PC-9 (cell line): ENCODE results near the gene FAM163A. TPM values are rescaled to one million over a fixed set of nuclear protein-coding genes. Genes with fewer than 3 reads are reported as not detected.
"Not testable (repeated sequence)": the region's sequence is repeated elsewhere in the genome, so short reads cannot be mapped to it uniquely, and the experiment has no call there.

Experiments
- BruUV-seq: library from RNA; stranded (reverse); fragments of 400-500 nt; replicated peaks from 2 replicates; lab custom pipeline; 2021; lab: Mats Ljungman, UMichigan
- CTCF ChIA-PET: fragments of 300-600 bp; sonication (Branson Sonifier 250); formaldehyde crosslinking; loops from one replicate; lab custom pipeline; 2022; ENCODE audit warnings: antibody characterized with exemption; lab: Charles Lee
- POLR2A ChIA-PET: fragments of 300-600 bp; sonication (Branson Sonifier 250); formaldehyde crosslinking; loops from one replicate; lab custom pipeline; 2022; ENCODE audit warnings: antibody characterized with exemption; ENCODE audit not compliant: unreplicated experiment; lab: Charles Lee
- DNase-seq, 2 experiments: peaks; one replicate each; pipeline versions ENCODE4 v3.0.0 to v3.0.0-alpha.2; 2015 to 2022; ENCODE audit warnings: mixed read lengths in 1 of 2
- H2AFZ ChIP-seq: fragments of 200-600 bp; sonication (generic); 2 replicates; pipeline ENCODE4 v1.8.1; 2017; ENCODE audit warnings: antibody characterized with exemption
- H3F3A ChIP-seq: fragments of 200-600 bp; sonication (generic); 2 replicates; pipeline ENCODE4 v1.8.1; 2017; ENCODE audit warnings: antibody characterized with exemption, mild to moderate bottlenecking, low read depth; ENCODE audit not compliant: insufficient read depth
- H3K27ac ChIP-seq: fragments of 200-600 bp; sonication (generic); 2 replicates; pipeline ENCODE4 v1.6.1; 2016; ENCODE audit warnings: mixed run types
- H3K27me3 ChIP-seq: fragments of 200-600 bp; sonication (generic); 2 replicates; pipeline ENCODE4 v1.6.1; 2016; ENCODE audit warnings: low read depth, mixed run types; ENCODE audit not compliant: insufficient read depth
- H3K36me3 ChIP-seq: fragments of 200-600 bp; sonication (generic); 2 replicates; pipeline ENCODE4 v1.6.1; 2016; ENCODE audit warnings: low read depth, mixed run types
- H3K4me1 ChIP-seq: fragments of 200-600 bp; sonication (generic); replicated peaks from 2 replicates; pipeline ENCODE4 v1.6.1; 2016; ENCODE audit warnings: mixed run types; ENCODE audit not compliant: insufficient read depth
- H3K4me2 ChIP-seq: fragments of 200-600 bp; sonication (generic); 2 replicates; pipeline ENCODE4 v1.6.1; 2017; ENCODE audit warnings: mixed run types
- H3K4me3 ChIP-seq: fragments of 200-600 bp; sonication (generic); 2 replicates; pipeline ENCODE4 v1.6.1; 2016; ENCODE audit warnings: mixed run types
- H3K79me2 ChIP-seq: fragments of 200-600 bp; sonication (generic); 2 replicates; pipeline ENCODE4 v1.6.1; 2017; ENCODE audit warnings: low read depth, mixed run types
- H3K9me2 ChIP-seq: fragments of 200-600 bp; sonication (generic); 2 replicates; pipeline ENCODE4 v1.8.1; 2017; ENCODE audit warnings: mild to moderate bottlenecking; ENCODE audit not compliant: insufficient read depth
- H3K9me3 ChIP-seq: fragments of 200-600 bp; sonication (generic); 2 replicates; pipeline ENCODE4 v1.8.1; 2016; ENCODE audit warnings: low read depth; ENCODE audit not compliant: insufficient read depth
- H4K20me1 ChIP-seq: fragments of 200-600 bp; sonication (generic); 2 replicates; pipeline ENCODE4 v1.8.1; 2017; ENCODE audit not compliant: insufficient read depth
- EZH2 ChIP-seq: fragments of 200-600 bp; sonication (generic); IDR thresholded peaks from 2 replicates; pipeline ENCODE4 v1.8.0; 2017; ENCODE audit warnings: antibody characterized with exemption, low read depth
- intact Hi-C: fragments of 100-400 bp; cut with micrococcal nuclease; formaldehyde crosslinking; loops from one replicate; pipeline ENCODE4 v1.10.0; 2022; ENCODE audit not compliant: unreplicated experiment
- total RNA-seq: library from RNA; stranded (reverse); gene quantifications from 2 replicates; pipeline ENCODE4 v1.2.3, GENCODE V29; 2021
- TF ChIP-seq, protein P1 (sequence below): fragments of 200-600 bp; sonication (generic); conservative IDR thresholded peaks from 2 replicates; pipeline ENCODE4 v1.6.1; 2017; ENCODE audit warnings: mixed run types, antibody characterized with exemption, mild to moderate bottlenecking, moderate library complexity

The FAM163A gene
- total RNA-seq, 1 experiment from 2014 or later, result not detected

DNA sequence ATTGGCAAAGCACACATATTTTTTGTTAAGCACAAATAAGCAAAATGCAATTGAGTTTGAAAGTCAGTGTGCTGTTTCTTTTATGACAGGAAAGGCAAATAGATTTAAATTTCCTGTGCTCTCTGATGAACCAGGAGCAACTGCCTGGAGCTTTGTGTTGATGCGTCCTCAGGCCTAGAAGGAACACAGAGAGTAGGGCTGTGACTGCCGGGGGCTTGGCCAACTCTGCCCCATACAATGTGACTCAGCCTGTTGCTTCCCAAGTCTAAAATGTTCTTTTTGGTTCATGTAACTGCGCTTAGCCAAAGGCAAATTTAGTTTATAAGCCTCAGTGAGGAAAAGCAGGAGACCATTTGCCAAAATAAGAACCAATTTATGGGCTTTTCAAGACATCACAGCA lies 97.0 kb downstream of the FAM163A start:
- Histone ChIP-seq H3K27ac (no peak overlapping the region), H3K36me3 (peaks cover 18% of the 10 kb centered on the region), H3F3A (no peaks in the 10 kb centered on the region), H3K4me3 (no peak overlapping the region), H3K4me1 (no peaks in the 10 kb centered on the region), H4K20me1 (peaks cover 3% of the 10 kb centered on the region; the same call in 1 of the 2 replicates), H2AFZ (no peak overlapping the region), H3K9me3 (no peaks in the 10 kb centered on the region), H3K27me3 (no peaks in the 10 kb centered on the region), H3K9me2 (no peaks in the 10 kb centered on the region), H3K79me2 (no peaks in the 10 kb centered on the region), H3K4me2 (no peak overlapping the region)
- CTCF ChIA-PET, result interaction anchor here (0.5 kb wide), 1 partner anchor 25 kb away, joined by 6 read pairs; no protein-coding TSS in a partner anchor
- DNase-seq, result no peak
- BruUV-seq, result no TSS peak
- POLR2A ChIA-PET, result no interaction called here
- TF ChIP-seq EZH2, result no peak
- TF ChIP-seq, protein P1, sequence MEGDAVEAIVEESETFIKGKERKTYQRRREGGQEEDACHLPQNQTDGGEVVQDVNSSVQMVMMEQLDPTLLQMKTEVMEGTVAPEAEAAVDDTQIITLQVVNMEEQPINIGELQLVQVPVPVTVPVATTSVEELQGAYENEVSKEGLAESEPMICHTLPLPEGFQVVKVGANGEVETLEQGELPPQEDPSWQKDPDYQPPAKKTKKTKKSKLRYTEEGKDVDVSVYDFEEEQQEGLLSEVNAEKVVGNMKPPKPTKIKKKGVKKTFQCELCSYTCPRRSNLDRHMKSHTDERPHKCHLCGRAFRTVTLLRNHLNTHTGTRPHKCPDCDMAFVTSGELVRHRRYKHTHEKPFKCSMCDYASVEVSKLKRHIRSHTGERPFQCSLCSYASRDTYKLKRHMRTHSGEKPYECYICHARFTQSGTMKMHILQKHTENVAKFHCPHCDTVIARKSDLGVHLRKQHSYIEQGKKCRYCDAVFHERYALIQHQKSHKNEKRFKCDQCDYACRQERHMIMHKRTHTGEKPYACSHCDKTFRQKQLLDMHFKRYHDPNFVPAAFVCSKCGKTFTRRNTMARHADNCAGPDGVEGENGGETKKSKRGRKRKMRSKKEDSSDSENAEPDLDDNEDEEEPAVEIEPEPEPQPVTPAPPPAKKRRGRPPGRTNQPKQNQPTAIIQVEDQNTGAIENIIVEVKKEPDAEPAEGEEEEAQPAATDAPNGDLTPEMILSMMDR, result no peak
- intact Hi-C loops, result no loop called here

DNA sequence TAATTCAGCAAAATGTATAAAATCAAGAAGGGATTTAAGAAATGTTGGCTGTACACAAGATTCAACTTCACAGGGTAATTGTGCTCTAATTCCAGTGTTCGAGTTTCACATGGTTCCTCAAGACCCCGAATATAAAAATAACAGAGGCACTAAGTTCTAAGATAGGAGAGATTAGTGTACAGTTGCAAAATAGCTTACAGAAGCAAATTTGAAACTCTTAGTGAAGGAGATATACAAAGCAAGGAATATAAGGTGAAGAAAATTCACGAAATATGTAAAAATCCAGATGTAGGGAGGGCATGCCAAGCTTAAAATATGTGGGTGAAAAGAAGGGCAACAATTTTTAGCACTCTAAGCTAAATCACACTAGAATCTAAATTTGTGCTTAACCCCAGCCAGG lies 105.1 kb downstream of the FAM163A start:
- intact Hi-C loops, result no loop called here
- Histone ChIP-seq H3F3A (no peaks in the 10 kb centered on the region), H2AFZ (no peak overlapping the region), H3K9me2 (no peaks in the 10 kb centered on the region), H3K4me3 (no peak overlapping the region), H3K4me1 (no peaks in the 10 kb centered on the region), H4K20me1 (peaks cover 3% of the 10 kb centered on the region; the same call in 1 of the 2 replicates), H3K27me3 (no peaks in the 10 kb centered on the region), H3K79me2 (no peaks in the 10 kb centered on the region), H3K36me3 (peaks cover 36% of the 10 kb centered on the region), H3K27ac (no peak overlapping the region), H3K9me3 (no peaks in the 10 kb centered on the region), H3K4me2 (no peak overlapping the region)
- POLR2A ChIA-PET, result no interaction called here
- no peak for TF ChIP-seq EZH2
- DNase-seq, result no peak
- BruUV-seq, result no TSS peak
- CTCF ChIA-PET, result no interaction called here

DNA sequence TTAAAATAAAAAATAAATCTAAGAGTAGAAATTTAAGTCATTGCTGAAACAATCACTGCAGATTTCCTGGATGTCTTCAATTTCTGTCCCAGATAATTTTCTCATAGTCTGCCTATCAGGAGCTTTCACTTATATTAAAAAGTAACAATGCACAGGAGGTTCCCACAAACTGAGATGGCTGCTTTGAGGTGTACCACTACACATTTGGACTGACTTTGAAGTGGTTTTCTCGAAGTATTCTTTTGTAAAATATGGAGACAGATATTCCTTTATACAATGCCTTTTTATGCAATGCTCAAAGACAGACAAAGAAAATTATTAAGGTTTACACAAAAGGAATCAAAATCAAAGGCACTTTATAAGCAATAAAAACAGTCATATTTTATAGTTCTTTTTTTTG lies 110.0 kb downstream of the FAM163A start:
- Histone ChIP-seq H3K27ac (no peak overlapping the region), H4K20me1 (peaks cover 5% of the 10 kb centered on the region; the same call in 1 of the 2 replicates), H3K79me2 (no peaks in the 10 kb centered on the region), H3K36me3 (peaks cover 37% of the 10 kb centered on the region), H3K4me1 (no peaks in the 10 kb centered on the region), H3K27me3 (no peaks in the 10 kb centered on the region), H2AFZ (no peak overlapping the region), H3K9me3 (no peaks in the 10 kb centered on the region), H3K4me3 (no peak overlapping the region), H3K4me2 (no peak overlapping the region), H3F3A (no peaks in the 10 kb centered on the region; the same call in 1 of the 2 replicates), H3K9me2 (no peaks in the 10 kb centered on the region)
- POLR2A ChIA-PET, result no interaction called here
- intact Hi-C loops, result no loop called here
- TF ChIP-seq EZH2, result no peak
- TF ChIP-seq, protein P1, result no peak
- CTCF ChIA-PET, result interaction anchor here (0.6 kb wide), 1 partner anchor 35 kb away, joined by 3 read pairs; no protein-coding TSS in a partner anchor
- BruUV-seq, result no TSS peak
- no peak for DNase-seq

DNA sequence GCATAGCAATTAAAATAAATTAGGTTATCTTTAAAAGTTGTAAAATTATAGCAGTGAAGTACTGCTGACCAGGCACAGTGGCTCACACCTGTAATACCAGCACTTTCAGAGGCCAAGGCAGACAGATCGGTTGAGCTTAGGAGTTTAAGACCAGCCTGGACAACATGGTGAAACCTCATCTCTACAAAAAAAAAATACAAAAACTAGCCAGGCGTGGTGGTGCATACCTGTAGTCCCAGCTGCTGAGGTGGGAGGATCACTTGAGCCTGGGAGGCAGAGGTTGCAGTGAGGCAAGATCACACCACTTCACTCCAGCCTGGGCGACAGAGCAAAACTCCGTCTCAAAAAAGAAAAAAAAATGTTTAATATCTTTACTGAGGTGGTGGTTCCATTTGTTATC lies 112.7 kb downstream of the FAM163A start:
- BruUV-seq, CTCF ChIA-PET, POLR2A ChIA-PET, DNase-seq, H3K4me2 ChIP-seq, H3K4me3 ChIP-seq, H3K9me2 ChIP-seq, H3K9me3 ChIP-seq, H3K27ac ChIP-seq, intact Hi-C loops, H2AFZ ChIP-seq, H3K4me1 ChIP-seq, H3K27me3 ChIP-seq, H3K79me2 ChIP-seq: not testable (repeated sequence)
- Histone ChIP-seq H3F3A (peaks cover 10% of the 10 kb centered on the region), H3K36me3 (peaks cover 32% of the 10 kb centered on the region; the same call in 1 of the 2 replicates), H4K20me1 (peaks cover 19% of the 10 kb centered on the region; the same call in 1 of the 2 replicates)
